Neuronal stem cell (in vitro differentiated cells): ENCODE results near the gene THBS4.
A peak's percentile ranks its signal among the peaks of the same experiment; 100 is the strongest.

ENCODE experiments used
- DNase-seq: peaks from one replicate; pipeline ENCODE4 v3.0.0-alpha.2; 2013; ENCODE audit warnings: low spot score
- H2AFZ ChIP-seq: one replicate; pipeline ENCODE4 v1.6.1; 2013; ENCODE audit warnings: mild to moderate bottlenecking, low read length, inconsistent platforms
- H2AK5ac ChIP-seq: 2 replicates; pipeline ENCODE4 v1.6.1; 2013; ENCODE audit warnings: low read depth, mild to moderate bottlenecking, inconsistent platforms, low read length, moderate library complexity, mixed read lengths
- H2BK120ac ChIP-seq: 2 replicates; pipeline ENCODE4 v1.6.1; 2013; ENCODE audit warnings: low read depth, mild to moderate bottlenecking, inconsistent platforms, low read length, moderate library complexity, mixed read lengths
- H2BK12ac ChIP-seq: one replicate; pipeline ENCODE4 v1.6.1; 2013; ENCODE audit warnings: low read length, inconsistent platforms
- H2BK15ac ChIP-seq: 2 replicates; pipeline ENCODE4 v1.6.1; 2013; ENCODE audit warnings: mild to moderate bottlenecking, low read length, inconsistent platforms, mixed read lengths
- H2BK5ac ChIP-seq: one replicate; pipeline ENCODE4 v1.6.1; 2013; ENCODE audit warnings: inconsistent platforms, mild to moderate bottlenecking, low read length, moderate library complexity
- H3K14ac ChIP-seq: one replicate; pipeline ENCODE4 v1.6.1; 2013; ENCODE audit warnings: low read length, inconsistent platforms
- H3K18ac ChIP-seq: 2 replicates; pipeline ENCODE4 v1.6.1; 2013; ENCODE audit warnings: low read length, inconsistent platforms
- H3K23ac ChIP-seq: 2 replicates; pipeline ENCODE4 v1.6.1; 2013; ENCODE audit warnings: low read depth, mild to moderate bottlenecking, mixed read lengths, low read length, inconsistent platforms; ENCODE audit not compliant: poor library complexity
- H3K27ac ChIP-seq: replicated peaks from 3 replicates; pipeline ENCODE4 v1.5.1; 2013; ENCODE audit warnings: low read length, inconsistent platforms
- H3K27me3 ChIP-seq, 3 experiments: 2 replicates each; pipeline ENCODE4 v1.6.1; 2013; ENCODE audit warnings: low read length in 3 of 3, mild to moderate bottlenecking in 2 of 3, inconsistent platforms in 1 of 3, low read depth in 1 of 3, mixed read lengths in 1 of 3, moderate library complexity in 1 of 3; ENCODE audit not compliant: control insufficient read depth in 3 of 3, insufficient read depth in 3 of 3
- H3K36me3 ChIP-seq, 2 donors: replicated peaks in 1 of 2; 2 replicates each; pipeline ENCODE4 v1.6.1; 2013; ENCODE audit warnings: low read length in 2 of 2; ENCODE audit not compliant: control insufficient read depth in 2 of 2, insufficient read depth in 2 of 2
- H3K4ac ChIP-seq: 2 replicates; pipeline ENCODE4 v1.6.1; 2013; ENCODE audit warnings: inconsistent platforms, mild to moderate bottlenecking, low read length, moderate library complexity
- H3K4me1 ChIP-seq, 2 donors: 1 replicate in 1 of 2; 2 replicates in 1 of 2; pipeline ENCODE4 v1.6.1; 2013; ENCODE audit warnings: low read length in 2 of 2, low read depth in 1 of 2; ENCODE audit not compliant: control insufficient read depth in 2 of 2, insufficient read depth in 1 of 2
- H3K4me2 ChIP-seq: one replicate; pipeline ENCODE4 v1.6.1; 2013; ENCODE audit warnings: mild to moderate bottlenecking, low read length, inconsistent platforms; ENCODE audit not compliant: insufficient read depth, poor library complexity, severe bottlenecking
- H3K4me3 ChIP-seq, 2 donors: 2 replicates each; pipeline ENCODE4 v1.5.1; 2013; ENCODE audit warnings: low read length in 2 of 2, mild to moderate bottlenecking in 2 of 2, inconsistent platforms in 1 of 2, moderate library complexity in 1 of 2
- H3K79me1 ChIP-seq: one replicate; pipeline ENCODE4 v1.6.1; 2013; ENCODE audit warnings: low read depth, mild to moderate bottlenecking, inconsistent platforms, low read length, moderate library complexity
- H3K9ac ChIP-seq: one replicate; pipeline ENCODE4 v1.6.1; 2013; ENCODE audit warnings: mild to moderate bottlenecking, low read depth, low read length, inconsistent platforms; ENCODE audit not compliant: poor library complexity
- H3K9me3 ChIP-seq, 2 donors: replicated peaks in 1 of 2; 2 replicates each; pipeline versions ENCODE3 to v1.6.1; 2013; ENCODE audit warnings: low read length in 2 of 2, mild to moderate bottlenecking in 2 of 2, inconsistent platforms in 1 of 2, low read depth in 1 of 2, mixed read lengths in 1 of 2, moderate library complexity in 1 of 2; ENCODE audit not compliant: control insufficient read depth in 2 of 2, insufficient read depth in 1 of 2
- H4K8ac ChIP-seq: one replicate; pipeline ENCODE4 v1.6.1; 2013; ENCODE audit warnings: low read depth, mild to moderate bottlenecking, inconsistent platforms, low read length, moderate library complexity
- H4K91ac ChIP-seq: one replicate; pipeline ENCODE4 v1.6.1; 2013; ENCODE audit warnings: low read length, low read depth, mild to moderate bottlenecking, inconsistent platforms; ENCODE audit not compliant: poor library complexity
- WGBS, 2 donors: extraction: QIAGEN DNeasy Blood & Tissue Kit; methylation state at CpG; one replicate each; pipeline ENCODE4 v1.1.7; 2013; ENCODE audit warnings: missing lambda C conversion rate in 2 of 2, mixed read lengths in 1 of 2; ENCODE audit not compliant: insufficient read length in 2 of 2, insufficient replicate concordance in 1 of 2; ENCODE audit errors: extremely low coverage in 2 of 2; 5-methylcytosine and 5-hydroxymethylcytosine counted together

THBS4 gene

GRCh38 chr5:80054682-80055081 lies 19.5 kb downstream of the THBS4 start:
- Histone ChIP-seq H3K18ac (no peak overlapping the region), H3K36me3 (no peaks in the 10 kb centered on the region), H3K27ac (no peak overlapping the region), H3K4me1 (no peaks in the 10 kb centered on the region), H2BK120ac (no peak overlapping the region), H2BK5ac (no peak overlapping the region), H3K9me3 (peaks cover 0 to 2% of the 10 kb centered on the region in 2 donors), H3K4ac (no peak overlapping the region), H4K8ac (no peak overlapping the region), H2BK15ac (no peak overlapping the region), H3K4me3 (no peak overlapping the region), H3K4me2 (no peak overlapping the region), H3K14ac (no peak overlapping the region), H3K23ac (no peak overlapping the region), H3K9ac (no peak overlapping the region), H3K27me3 (no peaks in the 10 kb centered on the region), H2AFZ (no peak overlapping the region), H3K79me1 (no peaks in the 10 kb centered on the region), H2BK12ac (no peak overlapping the region), H2AK5ac (no peak overlapping the region), H4K91ac (no peak overlapping the region)
- DNase-seq = no peak
- no CpG with 5 or more reads among the region's 5 CpGs for WGBS, 2 donors

GRCh38 chr5:80055491-80056170 lies 20.5 kb downstream of the THBS4 start:
- Histone ChIP-seq H2BK12ac (no peak overlapping the region), H2AK5ac (peak overlapping the region; percentile 19), H4K8ac (no peak overlapping the region), H3K4me3 (no peak overlapping the region), H3K23ac (no peak overlapping the region), H3K36me3 (no peaks in the 10 kb centered on the region), H2BK120ac (no peak overlapping the region), H3K14ac (no peak overlapping the region), H3K4me1 (no peaks in the 10 kb centered on the region), H2AFZ (no peak overlapping the region), H3K9me3 (peaks cover 0 to 2% of the 10 kb centered on the region in 2 donors), H2BK15ac (no peak overlapping the region), H3K4ac (no peak overlapping the region), H2BK5ac (no peak overlapping the region), H3K27me3 (no peaks in the 10 kb centered on the region), H3K18ac (no peak overlapping the region), H3K9ac (no peak overlapping the region), H3K79me1 (no peaks in the 10 kb centered on the region), H3K27ac (no peak overlapping the region), H3K4me2 (no peak overlapping the region), H4K91ac (no peak overlapping the region)
- DNase-seq = no peak
- WGBS, 2 donors = no CpG with 5 or more reads among the region's 11 CpGs

DNA sequence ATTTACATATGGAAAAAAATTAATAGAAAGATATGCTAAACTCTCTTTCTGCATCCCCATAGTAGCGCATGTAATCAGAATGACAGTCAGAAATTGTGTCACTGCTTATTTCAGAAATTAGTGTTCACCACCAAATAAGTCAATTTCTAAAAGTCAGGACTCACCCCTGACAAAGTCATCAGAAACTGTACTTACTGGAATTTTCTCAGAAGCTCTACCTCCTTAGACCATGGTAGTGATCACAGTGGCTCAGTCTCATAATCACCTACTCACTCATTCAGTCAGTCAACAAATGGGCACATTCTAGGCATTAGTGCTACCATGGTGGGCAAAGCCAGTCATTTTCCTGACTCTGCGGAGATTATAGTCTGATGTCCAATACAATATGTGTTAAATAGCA lies 22.0 kb downstream of the THBS4 start:
- H2BK15ac ChIP-seq = no peak overlapping the region
- no peak for DNase-seq
- peak overlapping the region; percentile 60 for H3K9ac ChIP-seq

GRCh38 chr5:80057921-80058320 lies 22.8 kb downstream of the THBS4 start:
- Histone ChIP-seq H3K9me3 (peaks cover 0 to 2% of the 10 kb centered on the region in 2 donors), H3K4me3 (no peak overlapping the region), H3K36me3 (no peaks in the 10 kb centered on the region), H4K8ac (no peak overlapping the region), H3K4me2 (no peak overlapping the region), H3K4me1 (no peaks in the 10 kb centered on the region), H2BK12ac (no peak overlapping the region), H3K9ac (no peak overlapping the region), H3K4ac (no peak overlapping the region), H2AFZ (no peak overlapping the region), H3K79me1 (no peaks in the 10 kb centered on the region), H2BK15ac (no peak overlapping the region), H3K18ac (no peak overlapping the region), H2AK5ac (no peak overlapping the region), H3K14ac (no peak overlapping the region), H2BK5ac (no peak overlapping the region), H3K27ac (no peak overlapping the region), H4K91ac (no peak overlapping the region), H3K23ac (no peak overlapping the region), H2BK120ac (no peak overlapping the region), H3K27me3 (no peaks in the 10 kb centered on the region)
- no CpG with 5 or more reads among the region's 2 CpGs for WGBS, 2 donors
- no peak for DNase-seq

More for the DNA sequence above, 22.0 kb downstream of the THBS4 start:
- Histone ChIP-seq H3K27ac (no peak overlapping the region), H3K27me3 (no peaks in the 10 kb centered on the region), H3K4me3 (no peak overlapping the region), H3K4me1 (no peaks in the 10 kb centered on the region), H2BK120ac (no peak overlapping the region), H3K79me1 (no peaks in the 10 kb centered on the region), H3K18ac (no peak overlapping the region), H2AK5ac (no peak overlapping the region), H3K36me3 (no peaks in the 10 kb centered on the region), H2BK12ac (no peak overlapping the region), H3K14ac (no peak overlapping the region), H3K9me3 (peaks cover 0 to 2% of the 10 kb centered on the region in 2 donors), H4K8ac (no peak overlapping the region), H3K4me2 (no peak overlapping the region), H3K23ac (no peak overlapping the region), H2AFZ (no peak overlapping the region), H2BK5ac (no peak overlapping the region), H4K91ac (no peak overlapping the region), H3K4ac (no peak overlapping the region)
- WGBS, 2 donors = no CpG with 5 or more reads among the region's 2 CpGs
